Lung (tissue), 12 donors: ENCODE data around the gene ZNF511. TPM values are rescaled to one million over a fixed set of nuclear protein-coding genes. Genes with fewer than 3 reads are reported as not detected.
A peak's percentile ranks its signal among the peaks of the same experiment; 100 is the strongest.

ENCODE experiments used
- ATAC-seq: fragments of 200-7000 bp; cut with Tn5 transposase; one replicate; pipeline ENCODE4 v1.9.1; 2020; ENCODE audit warnings: moderate number of reproducible peaks; ENCODE audit not compliant: insufficient read depth, low FRiP score
- DNase-seq, 3 donors: peaks; one replicate each; pipeline ENCODE4 v3.0.0-alpha.2; 2013 to 2017
- H3K27ac ChIP-seq, 2 donors: one replicate each; pipeline ENCODE4 v1.5.1; 2013; ENCODE audit warnings: mild to moderate bottlenecking in 2 of 2, moderate library complexity in 2 of 2, control low read depth in 1 of 2, inconsistent platforms in 1 of 2, low read depth in 1 of 2, low read length in 1 of 2
- H3K27me3 ChIP-seq, 3 donors: one replicate each; pipeline ENCODE4 v1.5.1; 2013; ENCODE audit warnings: low read length in 2 of 3; ENCODE audit not compliant: control insufficient read depth in 3 of 3, insufficient read depth in 3 of 3
- H3K36me3 ChIP-seq, 4 donors: one replicate each; pipeline ENCODE4 v1.5.1; 2013; ENCODE audit warnings: low read length in 4 of 4, mild to moderate bottlenecking in 1 of 4, moderate library complexity in 1 of 4; ENCODE audit not compliant: control insufficient read depth in 4 of 4, insufficient read depth in 4 of 4
- H3K4me1 ChIP-seq, 5 donors: one replicate each; pipeline ENCODE4 v1.5.1; 2013; ENCODE audit warnings: low read length in 5 of 5, mild to moderate bottlenecking in 2 of 5, moderate library complexity in 1 of 5; ENCODE audit not compliant: control insufficient read depth in 5 of 5, insufficient read depth in 5 of 5
- H3K4me3 ChIP-seq: one replicate; pipeline ENCODE4 v1.5.1; 2013; ENCODE audit warnings: mild to moderate bottlenecking, control low read depth, moderate library complexity
- H3K9ac ChIP-seq, 2 donors: one replicate each; pipeline ENCODE4 v1.5.1; 2013; ENCODE audit warnings: low read length in 2 of 2, control low read depth in 1 of 2; ENCODE audit not compliant: insufficient read depth in 1 of 2
- H3K9me3 ChIP-seq, 4 donors: one replicate each; pipeline ENCODE4 v1.5.1; 2013; ENCODE audit warnings: low read length in 3 of 4, mild to moderate bottlenecking in 1 of 4, moderate library complexity in 1 of 4; ENCODE audit not compliant: control insufficient read depth in 4 of 4, insufficient read depth in 3 of 4
- CTCF ChIP-seq: IDR thresholded peaks from 2 replicates; pipeline ENCODE4 v1.5.1; 2012; ENCODE audit warnings: mild to moderate bottlenecking; ENCODE audit errors: control extremely low read depth, extremely low read depth
- WGBS, 2 donors: extraction: QIAGEN DNeasy Blood & Tissue Kit; methylation state at CpG; one replicate each; pipeline ENCODE4 v1.1.7; 2013; 5-methylcytosine and 5-hydroxymethylcytosine counted together
- polyA plus RNA-seq, 2 donors: library from polyadenylated mRNA; stranded (reverse); fragments of 200-250 nt; gene quantifications; one replicate each; pipeline ENCODE4 v1.2.1, GENCODE V29; 2013
- total RNA-seq, 2 donors: library from RNA; depleted of rRNA in 1 of 2; stranded (reverse); fragments of >200 nt in 1 of 2; gene quantifications; one replicate each; pipeline ENCODE4 v1.2.1, GENCODE V29; 2014 to 2021
- donor health status: control.
- donor health status: control.
- donor health status: Bipolar disorder and iron deficiency.
- donor health status: healthy.
- donor health status: DM: yes; HTN: yes; CAD: no.

ZNF511 gene
- total and polyA plus RNA-seq, 4 donors, result 18.6 to 79.9 (median 43.6) TPM

- no peak for ATAC-seq
- WGBS, 2 donors, result 95 to 96% methylated on average over 46 of the region's 46 CpGs
- Histone ChIP-seq H3K9ac (no peak overlapping the region), H3K27ac (no peak overlapping the region), H3K36me3 (peaks cover 18 to 74% (median 34%) of the 10 kb centered on the region in 4 donors), H3K4me3 (no peak overlapping the region), H3K4me1 (no peaks in the 10 kb centered on the region), H3K9me3 (peaks cover 0 to 4% (median 0%) of the 10 kb centered on the region in 4 donors), H3K27me3 (no peaks in the 10 kb centered on the region)
- DNase-seq, result no peak
- TF ChIP-seq CTCF, result no peak
These were observed 20.7 kb upstream of the ZNF511 start for GRCh38 chr10:133287832-133288500.

GRCh38 chr10:133289761-133290160 is 19.0 kb upstream of the ZNF511 start:
- Histone ChIP-seq H3K27me3 (no peaks in the 10 kb centered on the region), H3K27ac (no peak overlapping the region), H3K36me3 (peaks cover 14 to 74% (median 29%) of the 10 kb centered on the region in 4 donors), H3K4me1 (no peaks in the 10 kb centered on the region), H3K4me3 (no peak overlapping the region), H3K9ac (no peak overlapping the region), H3K9me3 (no peaks in the 10 kb centered on the region)
- 96 to 98% methylated on average over 24 of the region's 24 CpGs for WGBS, 2 donors
- DNase-seq, result no peak
- ATAC-seq, result no peak
- no peak for TF ChIP-seq CTCF

- WGBS, 2 donors, result 88 to 91% methylated on average over 37 to 38 of the region's 38 CpGs
- Histone ChIP-seq H3K36me3 (peaks cover 12 to 78% (median 42%) of the 10 kb centered on the region in 4 donors), H3K9me3 (no peaks in the 10 kb centered on the region), H3K27ac (no peak overlapping the region), H3K4me3 (no peak overlapping the region), H3K27me3 (no peaks in the 10 kb centered on the region), H3K9ac (no peak overlapping the region), H3K4me1 (no peaks in the 10 kb centered on the region)
- ATAC-seq (peak; percentile 67), DNase-seq (no peak)
- no peak for TF ChIP-seq CTCF
These were observed 15.6 kb upstream of the ZNF511 start for GRCh38 chr10:133292919-133293809.
